Stimulated activated CD8-positive, alpha-beta memory T cell treated with anti-CD3 and anti-CD28 coated beads, Interleukin-4, amount 100 ng/mL, for 4 hours (primary cell): ENCODE results near the gene BTBD7.

Source experiments
- DNase-seq, 2 donors: peaks; one replicate each; pipeline ENCODE4 v3.0.0-alpha.2; 2020; ENCODE audit warnings: low read depth in 2 of 2, low spot score in 1 of 2

Gene BTBD7

GRCh38 chr14:93305725-93306418 lies 27.0 kb downstream of the BTBD7 start:
- no peak for DNase-seq

GRCh38 chr14:93304771-93305170 lies 28.1 kb downstream of the BTBD7 start:
- DNase-seq, result no peak

GRCh38 chr14:93303659-93304058 lies 29.2 kb downstream of the BTBD7 start:
- no peak for DNase-seq

- no peak for DNase-seq
Observed at GRCh38 chr14:93302688-93303581, 29.9 kb downstream of the BTBD7 start.

GRCh38 chr14:93301821-93302447 lies 30.9 kb downstream of the BTBD7 start:
- DNase-seq, result no peak

GRCh38 chr14:93299866-93300265 lies 33.0 kb downstream of the BTBD7 start:
- no peak for DNase-seq

- no peak for DNase-seq
Observed at GRCh38 chr14:93299416-93299815, 33.4 kb downstream of the BTBD7 start.

GRCh38 chr14:93295541-93296220 lies 37.2 kb downstream of the BTBD7 start:
- DNase-seq, result no peak

- no peak for DNase-seq
Observed at GRCh38 chr14:93286212-93286890, 46.5 kb downstream of the BTBD7 start.

GRCh38 chr14:93285044-93285443 lies 47.8 kb downstream of the BTBD7 start:
- DNase-seq, result no peak

GRCh38 chr14:93281937-93282336 lies 50.9 kb downstream of the BTBD7 start:
- no peak for DNase-seq

- no peak for DNase-seq
Observed at GRCh38 chr14:93280743-93281142, 52.1 kb downstream of the BTBD7 start.

- no peak for DNase-seq
Observed at GRCh38 chr14:93276031-93276716, 56.7 kb downstream of the BTBD7 start.

GRCh38 chr14:93274055-93274806 lies 58.6 kb downstream of the BTBD7 start:
- DNase-seq, result no peak

- no peak for DNase-seq
Observed at GRCh38 chr14:93271111-93271510, 61.7 kb downstream of the BTBD7 start.

GRCh38 chr14:93269341-93270068 lies 63.3 kb downstream of the BTBD7 start:
- no peak for DNase-seq

GRCh38 chr14:93268406-93268805 lies 64.4 kb downstream of the BTBD7 start:
- no peak for DNase-seq

- DNase-seq, result no peak
Observed at GRCh38 chr14:93267149-93267711, 65.6 kb downstream of the BTBD7 start.

GRCh38 chr14:93266127-93266526 lies 66.7 kb downstream of the BTBD7 start:
- DNase-seq, result no peak
